ENCODE measurements around the gene ZNF423. TPM values are rescaled to one million over a fixed set of nuclear protein-coding genes. Genes with fewer than 3 reads are reported as not detected.

The ZNF423 gene
- total RNA-seq, 1 donor from 2014 or later: 10.6 TPM

GRCh38 chr16:49439050-49439449, 416.9 kb downstream of the ZNF423 start:
- Histone ChIP-seq H3K79me2 (ENCODE audit: insufficient read depth, low read length) (no peaks in the 10 kb centered on the region), H4K20me1 (ENCODE audit: insufficient read depth, low read length) (no peaks in the 10 kb centered on the region), H3K4me2 (ENCODE audit: low read length) (no peak overlapping the region), H3K9ac (ENCODE audit: low read length) (no peak overlapping the region), H3K4me3 (ENCODE audit: insufficient read depth, low read depth, low read length) (no peak overlapping the region), H3K27ac (ENCODE audit: low read depth, low read length) (no peak overlapping the region), H3K36me3 (ENCODE audit: insufficient read depth, low read length) (no peaks in the 10 kb centered on the region), H3K27me3 (ENCODE audit: insufficient read depth, low read length) (peaks cover 2% of the 10 kb centered on the region), H3K9me3 (ENCODE audit: insufficient read depth, low read depth, low read length) (no peaks in the 10 kb centered on the region), H2AFZ (ENCODE audit: low read depth, low read length) (no peak overlapping the region), H3K4me1 (ENCODE audit: insufficient read depth, low read length) (no peaks in the 10 kb centered on the region)
- Mint-ChIP-seq H3K36me3 (ENCODE audit: low read depth, unreplicated experiment) (no peaks in the 10 kb centered on the region), H3K27me3 (ENCODE audit: low read depth, unreplicated experiment) (peaks cover 71% of the 10 kb centered on the region), H3K4me1 (ENCODE audit: low read depth, unreplicated experiment) (no peaks in the 10 kb centered on the region), H3K27ac (ENCODE audit: unreplicated experiment) (no peak overlapping the region), H3K4me3 (ENCODE audit: unreplicated experiment) (no peak overlapping the region), H3K9me3 (ENCODE audit: unreplicated experiment) (no peaks in the 10 kb centered on the region)
- no peak for FAIRE-seq
- no peak for DNase-seq (ENCODE audit: low read depth)
- TF ChIP-seq CTCF (IDR thresholded peaks at IDR 0.05; ENCODE audit: insufficient read depth, low read depth, low read length) (no peak), EZH2 (IDR thresholded peaks at IDR 0.05; ENCODE audit: insufficient read depth, low read length) (no peak)

Other genes with a start within 250 kb of the ZNF423 start
- 31.1 and 32.1 TPM in 2 replicates for gene CNEP1R1, start 169.1 kb upstream of the ZNF423 start, total RNA-seq
- gene HEATR3, start 209.9 kb upstream of the ZNF423 start, total RNA-seq: 22.2 and 26.8 TPM in 2 replicates

All from astrocyte (in vitro differentiated cells and primary cell).